ENCODE data around the gene PDZD8. TPM values are rescaled to one million over a fixed set of nuclear protein-coding genes. Genes with fewer than 3 reads are reported as not detected.

PDZD8 gene
- total RNA-seq, 2 experiments from 2014 or later, result 10.5 to 26.4 TPM

GRCh38 chr10:117259279-117259678 lies 116.0 kb downstream of the PDZD8 start:
- BruUV-seq (replicated peaks), result no TSS peak
- H3K79me2 ChIP-seq (ENCODE audit: insufficient read depth, low read depth, low read length), result no peaks in the 10 kb centered on the region
- H3K4me3 ChIP-seq (ENCODE audit: low read depth, low read length, poor library complexity, severe bottlenecking), result no peak overlapping the region
- no peaks in the 10 kb centered on the region for H3K36me3 ChIP-seq (ENCODE audit: insufficient read depth, low read length)
- no peaks in the 10 kb centered on the region for H3K9me3 ChIP-seq (ENCODE audit: low read length)
- H2AFZ ChIP-seq (ENCODE audit: low read length), result no peak overlapping the region
- no peaks in the 10 kb centered on the region for H3K4me1 ChIP-seq (ENCODE audit: insufficient read depth, low read length, poor library complexity, severe bottlenecking)
- H4K20me1 ChIP-seq (ENCODE audit: insufficient read depth, low read length), result no peaks in the 10 kb centered on the region
- no peak overlapping the region for H3K27ac ChIP-seq (ENCODE audit: low read depth, low read length, poor library complexity, severe bottlenecking)
- intact Hi-C loops (cut with micrococcal nuclease; ENCODE audit: unreplicated experiment), result no loop called here
- no peak for DNase-seq (ENCODE audit: low spot score)
- H3K9me2 ChIP-seq (ENCODE audit: insufficient read depth, low read length), result no peaks in the 10 kb centered on the region
- H3K4me2 ChIP-seq (ENCODE audit: low read length), result no peak overlapping the region
- ChIA-PET POLR2A (interaction anchor here (0.7 kb wide), 1 partner anchor 72 kb away, joined by 3 read pairs; no protein-coding TSS in a partner anchor), CTCF (ENCODE audit: unreplicated experiment) (no interaction called here)
- TF ChIP-seq EZH2phosphoT487 (IDR thresholded peaks at IDR 0.05; ENCODE audit: borderline replicate concordance, low read depth, low read length), result no peak
- TF ChIP-seq CTCF (conservative IDR thresholded peaks at IDR 0.05; ENCODE audit: low read length), result no peak

GRCh38 chr10:117257721-117258120 lies 117.5 kb downstream of the PDZD8 start:
- Histone ChIP-seq H4K20me1 (ENCODE audit: insufficient read depth, low read length) (no peaks in the 10 kb centered on the region), H3K9me2 (ENCODE audit: insufficient read depth, low read length) (no peaks in the 10 kb centered on the region), H3K4me2 (ENCODE audit: low read length) (no peak overlapping the region), H2AFZ (ENCODE audit: low read length) (no peak overlapping the region), H3K36me3 (ENCODE audit: insufficient read depth, low read length) (no peaks in the 10 kb centered on the region), H3K9me3 (ENCODE audit: low read length) (no peaks in the 10 kb centered on the region), H3K79me2 (ENCODE audit: insufficient read depth, low read depth, low read length) (no peaks in the 10 kb centered on the region), H3K4me3 (ENCODE audit: low read depth, low read length, poor library complexity, severe bottlenecking) (no peak overlapping the region), H3K4me1 (ENCODE audit: insufficient read depth, low read length, poor library complexity, severe bottlenecking) (no peaks in the 10 kb centered on the region), H3K27ac (ENCODE audit: low read depth, low read length, poor library complexity, severe bottlenecking) (no peak overlapping the region)
- CTCF ChIA-PET (ENCODE audit: unreplicated experiment), result no interaction called here
- TF ChIP-seq EZH2phosphoT487 (IDR thresholded peaks at IDR 0.05; ENCODE audit: borderline replicate concordance, low read depth, low read length) (no peak), CTCF (conservative IDR thresholded peaks at IDR 0.05; ENCODE audit: low read length) (no peak)
- POLR2A ChIA-PET, result no interaction called here
- BruUV-seq (replicated peaks), result no TSS peak
- intact Hi-C loops (cut with micrococcal nuclease; ENCODE audit: unreplicated experiment), result no loop called here
- DNase-seq (ENCODE audit: low spot score), result no peak

- DNase-seq (ENCODE audit: low spot score), result no peak
- Histone ChIP-seq H4K20me1 (ENCODE audit: insufficient read depth, low read length) (no peaks in the 10 kb centered on the region), H3K9me3 (ENCODE audit: low read length) (no peaks in the 10 kb centered on the region), H3K27ac (ENCODE audit: low read depth, low read length, poor library complexity, severe bottlenecking) (no peak overlapping the region), H3K36me3 (ENCODE audit: insufficient read depth, low read length) (no peaks in the 10 kb centered on the region), H3K9me2 (ENCODE audit: insufficient read depth, low read length) (no peaks in the 10 kb centered on the region), H3K4me1 (ENCODE audit: insufficient read depth, low read length, poor library complexity, severe bottlenecking) (no peaks in the 10 kb centered on the region), H3K79me2 (ENCODE audit: insufficient read depth, low read depth, low read length) (no peaks in the 10 kb centered on the region), H3K4me3 (ENCODE audit: low read depth, low read length, poor library complexity, severe bottlenecking) (no peak overlapping the region), H3K4me2 (ENCODE audit: low read length) (no peak overlapping the region), H2AFZ (ENCODE audit: low read length) (no peak overlapping the region)
- TF ChIP-seq CTCF (conservative IDR thresholded peaks at IDR 0.05; ENCODE audit: low read length) (no peak), EZH2phosphoT487 (IDR thresholded peaks at IDR 0.05; ENCODE audit: borderline replicate concordance, low read depth, low read length) (no peak)
- ChIA-PET CTCF (ENCODE audit: unreplicated experiment) (no interaction called here), POLR2A (no interaction called here)
- BruUV-seq (replicated peaks), result no TSS peak
- intact Hi-C loops (cut with micrococcal nuclease; ENCODE audit: unreplicated experiment), result loop anchor here (1.0 kb wide), 1 partner anchor 18 kb away; no protein-coding TSS in a partner anchor
These were observed 118.3 kb downstream of the PDZD8 start for GRCh38 chr10:117256910-117257309.

Measured in OCI-LY7 (cell line).